ENCODE data around the gene PAPOLB. TPM values are rescaled to one million over a fixed set of nuclear protein-coding genes. Genes with fewer than 3 reads are reported as not detected.

PAPOLB gene
- total RNA-seq, 1 experiment from 2014 or later, result 0.13 TPM

- H3K18ac ChIP-seq (ENCODE audit: insufficient read length, low read depth, low read length), result no peak overlapping the region
- no peak overlapping the region for H2BK12ac ChIP-seq (ENCODE audit: insufficient read length, low read depth, low read length)
- H3K4me2 ChIP-seq (ENCODE audit: insufficient read depth, insufficient read length, low read length), result no peak overlapping the region
- no peak overlapping the region for H3K14ac ChIP-seq (ENCODE audit: insufficient read depth, low read length)
- H2BK5ac ChIP-seq (ENCODE audit: insufficient read length, low read length), result no peak overlapping the region
- no peak overlapping the region for H4K91ac ChIP-seq (ENCODE audit: insufficient read length, low read depth, low read length)
- no peak overlapping the region for H3T11ph ChIP-seq (ENCODE audit: low read length)
- H4K20me1 ChIP-seq (ENCODE audit: control insufficient read depth, insufficient read depth, insufficient read length), result no peaks in the 10 kb centered on the region
- H4K8ac ChIP-seq (replicated peaks; ENCODE audit: insufficient read length, low read depth, low read length), result no peak overlapping the region
- H3K9me3 ChIP-seq (ENCODE audit: control insufficient read depth, low read depth, low read length), result no peaks in the 10 kb centered on the region
- no peak overlapping the region for H2AK5ac ChIP-seq (ENCODE audit: insufficient read length, low read length)
- no peak overlapping the region for H3K27ac ChIP-seq (ENCODE audit: insufficient read length, low read depth, low read length)
- H3K9ac ChIP-seq (ENCODE audit: extremely low read depth, insufficient read length, low read length), result no peak overlapping the region
- H3K23ac ChIP-seq (ENCODE audit: insufficient read length, low read depth, low read length), result no peak overlapping the region
- H3K4ac ChIP-seq (ENCODE audit: low read depth, low read length), result no peak overlapping the region
- H3K79me2 ChIP-seq (ENCODE audit: insufficient read depth, low read length), result no peaks in the 10 kb centered on the region
- no peak overlapping the region for H3K56ac ChIP-seq (ENCODE audit: insufficient read length, low read depth, low read length)
- 0 out of 7 replicates have a peak overlapping the region, but pooled peaks of 1 of the 3 experiments have one; percentile 18 for H3K27ac Mint-ChIP-seq
- no peak overlapping the region for H3K4me3 Mint-ChIP-seq
- DNase-seq, result no peak
- WGBS (ENCODE audit: extremely low coverage, insufficient read length, low lambda C conversion rate), result no CpG with 5 or more reads among the region's 27 CpGs
- H3K4me1 ChIP-seq (ENCODE audit: insufficient read depth, low read length), result no peaks in the 10 kb centered on the region
- H3K79me1 ChIP-seq (ENCODE audit: insufficient read depth, low read depth, low read length, poor library complexity, severe bottlenecking), result no peaks in the 10 kb centered on the region
- H2AFZ ChIP-seq (ENCODE audit: low read length), result no peak overlapping the region
- H2BK15ac ChIP-seq (ENCODE audit: low read depth, low read length), result no peak overlapping the region
- peaks cover 11% of the 10 kb centered on the region for H3K23me2 ChIP-seq (ENCODE audit: insufficient read length, low read depth, low read length, poor library complexity, severe bottlenecking)
- peaks cover 0 to 10% (median 2%) of the 10 kb centered on the region in 3 experiments; a peak in 4 of 7 replicates for H3K36me3 Mint-ChIP-seq (ENCODE audit: insufficient read depth in 1 of 3, low read depth in 3 of 3)
- peaks cover 10% of the 10 kb centered on the region for H3K27me3 Mint-ChIP-seq (ENCODE audit: low read depth)
- no peaks in the 10 kb centered on the region for H3K27me3 ChIP-seq (ENCODE audit: insufficient read depth, low read length)
- no peaks in the 10 kb centered on the region; a peak in 2 of 5 replicates for H3K9me3 Mint-ChIP-seq
- peaks cover 11 to 15% of the 10 kb centered on the region in 2 experiments for H3K4me1 Mint-ChIP-seq
- H2BK120ac ChIP-seq (ENCODE audit: low read depth, low read length, poor library complexity, severe bottlenecking), result no peak overlapping the region
- no peak for TF ChIP-seq CTCF (conservative IDR thresholded peaks at IDR 0.05)
- H4K5ac ChIP-seq (ENCODE audit: insufficient read length, low read depth, low read length), result no peak overlapping the region
- H2BK20ac ChIP-seq (ENCODE audit: low read depth, low read length, poor library complexity, severe bottlenecking), result no peak overlapping the region
Observed at GRCh38 chr7:4879396-4880081, 17.7 kb upstream of the PAPOLB start.

Measured in H9 (cell line).